ENCODE results near the gene PRIMA1. TPM values are rescaled to one million over a fixed set of nuclear protein-coding genes. Genes with fewer than 3 reads are reported as not detected.

PRIMA1 gene
- total RNA-seq, 1 donor = not detected

- no peaks in the 10 kb centered on the region for H4K20me1 ChIP-seq (ENCODE audit: insufficient read depth, low read length)
- no peak for TF ChIP-seq CTCF (IDR thresholded peaks at IDR 0.05; ENCODE audit: extremely low read depth, low read depth, low read length)
- H3K9me3 ChIP-seq (ENCODE audit: low read depth, low read length) = no peaks in the 10 kb centered on the region
- no peak for DNase-seq (ENCODE audit: insufficient read length, low spot score, missing footprints)
- no peak overlapping the region for H3K27ac ChIP-seq (ENCODE audit: low read depth, low read length)
- H3K27me3 ChIP-seq (ENCODE audit: insufficient read depth, low read length) = no peaks in the 10 kb centered on the region
- no peak overlapping the region for H2AFZ ChIP-seq (ENCODE audit: low read length)
- H3K36me3 ChIP-seq (ENCODE audit: insufficient read depth, low read length) = no peaks in the 10 kb centered on the region
- no peaks in the 10 kb centered on the region for H3K4me1 ChIP-seq (ENCODE audit: insufficient read depth, low read length)
- no peaks in the 10 kb centered on the region for H3K79me2 ChIP-seq (ENCODE audit: insufficient read depth, low read length)
- no peak overlapping the region for H3K4me3 ChIP-seq (ENCODE audit: insufficient read depth, low read length)
- H3K4me2 ChIP-seq (ENCODE audit: insufficient read depth, low read length) = no peak overlapping the region
Observed at GRCh38 chr14:93674343-93674742, 113.9 kb downstream of the PRIMA1 start.

GRCh38 chr14:93669632-93670031, 118.7 kb downstream of the PRIMA1 start:
- Histone ChIP-seq H3K36me3 (ENCODE audit: insufficient read depth, low read length) (no peaks in the 10 kb centered on the region), H3K79me2 (ENCODE audit: insufficient read depth, low read length) (no peaks in the 10 kb centered on the region), H3K4me1 (ENCODE audit: insufficient read depth, low read length) (no peaks in the 10 kb centered on the region), H2AFZ (ENCODE audit: low read length) (no peak overlapping the region), H3K27ac (ENCODE audit: low read depth, low read length) (no peak overlapping the region), H3K27me3 (ENCODE audit: insufficient read depth, low read length) (no peaks in the 10 kb centered on the region), H4K20me1 (ENCODE audit: insufficient read depth, low read length) (no peaks in the 10 kb centered on the region), H3K4me3 (ENCODE audit: insufficient read depth, low read length) (no peak overlapping the region), H3K4me2 (ENCODE audit: insufficient read depth, low read length) (no peak overlapping the region), H3K9me3 (ENCODE audit: low read depth, low read length) (no peaks in the 10 kb centered on the region)
- TF ChIP-seq CTCF (IDR thresholded peaks at IDR 0.05; ENCODE audit: extremely low read depth, low read depth, low read length) = no peak
- DNase-seq (ENCODE audit: insufficient read length, low spot score, missing footprints) = no peak

Other genes starting within 250 kb of the PRIMA1 start
- gene FAM181A, start 138.9 kb upstream of the PRIMA1 start, total RNA-seq = not detected in 2 replicates
- gene ASB2, start 188.1 kb upstream of the PRIMA1 start, total RNA-seq = 0.88 and 1.1 TPM in 2 replicates
- gene CCDC197, start 208.8 kb upstream of the PRIMA1 start, total RNA-seq = not detected in 2 replicates
- 1.2 and 1.4 TPM in 2 replicates for gene OTUB2, start 237.9 kb upstream of the PRIMA1 start, total RNA-seq